Spleen (tissue), 11 donors: ENCODE results near the gene PILRA. TPM values are rescaled to one million over a fixed set of nuclear protein-coding genes. Genes with fewer than 3 reads are reported as not detected.
A peak's percentile ranks its signal among the peaks of the same experiment; 100 is the strongest.

Experiments
- DNase-seq: peaks from one replicate; pipeline ENCODE4 v3.0.0-alpha.2; 2020
- H3K27ac ChIP-seq, 8 donors: fragments of 200-600 bp; sonication (generic) in 7 of 8; 1 replicate in 4 of 8; 2 replicates in 4 of 8; pipeline versions ENCODE4 v1.5.0 to v1.8.0; 2016 to 2021; ENCODE audit warnings: inconsistent platforms in 4 of 8, mild to moderate bottlenecking in 4 of 8, moderate library complexity in 1 of 8
- H3K27me3 ChIP-seq, 7 donors: fragments of 200-600 bp; sonication (generic) in 6 of 7; replicated peaks in 1 of 7; 1 replicate in 4 of 7; 2 replicates in 3 of 7; pipeline versions ENCODE4 v1.5.0 to v1.8.0; 2016 to 2021; ENCODE audit warnings: inconsistent platforms in 3 of 7, mild to moderate bottlenecking in 1 of 7
- H3K36me3 ChIP-seq, 6 donors: fragments of 200-600 bp; sonication (generic) in 5 of 6; 1 replicate in 4 of 6; 2 replicates in 2 of 6; pipeline versions ENCODE4 v1.5.0 to v1.8.0; 2016 to 2021; ENCODE audit warnings: inconsistent platforms in 2 of 6
- H3K4me1 ChIP-seq, 6 donors: fragments of 200-600 bp; sonication (generic) in 5 of 6; 1 replicate in 3 of 6; 2 replicates in 3 of 6; pipeline versions ENCODE4 v1.5.0 to v1.8.0; 2016 to 2021; ENCODE audit warnings: inconsistent platforms in 3 of 6
- H3K4me3 ChIP-seq, 8 donors: fragments of 200-600 bp; sonication (generic) in 7 of 8; 1 replicate in 4 of 8; 2 replicates in 4 of 8; pipeline versions ENCODE4 v1.5.0 to v1.8.0; 2016 to 2021; ENCODE audit warnings: inconsistent platforms in 4 of 8, mild to moderate bottlenecking in 4 of 8, moderate library complexity in 2 of 8
- H3K9me3 ChIP-seq, 8 donors: fragments of 200-600 bp; sonication (generic) in 7 of 8; 1 replicate in 4 of 8; 2 replicates in 4 of 8; pipeline versions ENCODE4 v1.5.0 to v1.8.0; 2016 to 2021; ENCODE audit warnings: inconsistent platforms in 4 of 8
- POLR2A ChIP-seq, 3 donors: fragments of 450-650 bp; IDR thresholded peaks; one replicate each; pipeline ENCODE4 v1.5.1; 2017; ENCODE audit warnings: antibody characterized with exemption in 3 of 3, mild to moderate bottlenecking in 1 of 3
- POLR2AphosphoS5 ChIP-seq, 3 donors: sonication (generic); formaldehyde crosslinking; IDR thresholded peaks; one replicate each; pipeline ENCODE4 v1.5.1; 2017; ENCODE audit warnings: antibody characterized with exemption in 3 of 3
- WGBS, 5 donors: extraction: QIAGEN DNeasy Blood & Tissue Kit in 3 of 5; methylation state at CpG; one replicate each; pipeline versions ENCODE4 v1.1.5 to v1.1.7; 2013 to 2018; 5-methylcytosine and 5-hydroxymethylcytosine counted together
- intact Hi-C: fragments of 100-400 bp; cut with DNase I; formaldehyde crosslinking; loops from one replicate; pipeline ENCODE4 v1.15.0; 2023; ENCODE audit warnings: low total_unique reads
- polyA plus RNA-seq, 3 donors: library from polyadenylated mRNA; stranded (reverse); fragments of 200-250 nt; gene quantifications; one replicate each; pipeline ENCODE4 v1.2.1, GENCODE V29; 2013
- total RNA-seq, 7 donors: library from RNA; depleted of rRNA in 3 of 7; stranded (reverse); fragments of >200 nt in 3 of 7; fragmentation: NEBNext Ultra II Directional in 4 of 7; extraction: Animal tissue kit (Norgen Biotek cat#: 25700) in 4 of 7; gene quantifications; one replicate each; pipeline versions ENCODE4 v1.1.0 to v1.2.1, GENCODE V29; 2016 to 2021
- TF ChIP-seq, protein P1 (sequence below), 11 experiments: fragments of 200-600 bp in 7 of 11; fragments of 450-650 bp in 4 of 11; sonication (generic) in 4 of 11; IDR thresholded peaks in 8 of 11; conservative IDR thresholded peaks in 3 of 11; 1 replicate in 7 of 11; 2 replicates in 4 of 11; pipeline versions ENCODE4 v1.4.0 to v1.8.0; 2016 to 2021; ENCODE audit warnings: antibody characterized with exemption in 11 of 11, inconsistent platforms in 4 of 11, mild to moderate bottlenecking in 1 of 11
- donor health status: healthy with polysubstance abuse.
- donor health status: DM: no; HTN: no; CAD: no; lungs with moderate emphysema.
- donor health status: DM: no; HTN: no; CAD: no.
- donor health status: Bipolar disorder and iron deficiency.
- donor health status: healthy.
- donor health status: DM: no; HTN: no; CAD: no.
- donor health status: DM: yes; HTN: yes; CAD: no.

The PILRA gene
- total and polyA plus RNA-seq, 10 donors = 5.8 to 61.1 (median 25.8) TPM

- TF ChIP-seq POLR2AphosphoS5 (IDR thresholded peaks at IDR 0.05) (no peak), POLR2A (IDR thresholded peaks at IDR 0.05) (no peak)
- TF ChIP-seq, protein P1, sequence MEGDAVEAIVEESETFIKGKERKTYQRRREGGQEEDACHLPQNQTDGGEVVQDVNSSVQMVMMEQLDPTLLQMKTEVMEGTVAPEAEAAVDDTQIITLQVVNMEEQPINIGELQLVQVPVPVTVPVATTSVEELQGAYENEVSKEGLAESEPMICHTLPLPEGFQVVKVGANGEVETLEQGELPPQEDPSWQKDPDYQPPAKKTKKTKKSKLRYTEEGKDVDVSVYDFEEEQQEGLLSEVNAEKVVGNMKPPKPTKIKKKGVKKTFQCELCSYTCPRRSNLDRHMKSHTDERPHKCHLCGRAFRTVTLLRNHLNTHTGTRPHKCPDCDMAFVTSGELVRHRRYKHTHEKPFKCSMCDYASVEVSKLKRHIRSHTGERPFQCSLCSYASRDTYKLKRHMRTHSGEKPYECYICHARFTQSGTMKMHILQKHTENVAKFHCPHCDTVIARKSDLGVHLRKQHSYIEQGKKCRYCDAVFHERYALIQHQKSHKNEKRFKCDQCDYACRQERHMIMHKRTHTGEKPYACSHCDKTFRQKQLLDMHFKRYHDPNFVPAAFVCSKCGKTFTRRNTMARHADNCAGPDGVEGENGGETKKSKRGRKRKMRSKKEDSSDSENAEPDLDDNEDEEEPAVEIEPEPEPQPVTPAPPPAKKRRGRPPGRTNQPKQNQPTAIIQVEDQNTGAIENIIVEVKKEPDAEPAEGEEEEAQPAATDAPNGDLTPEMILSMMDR (IDR thresholded peaks at IDR 0.05 in 8 of 11, conservative IDR thresholded peaks at IDR 0.05 in 3 of 11) = no peak
- no peak overlapping the region for H3K27ac ChIP-seq
- no peaks in the 10 kb centered on the region for H3K27me3 ChIP-seq
- no peak overlapping the region for H3K4me3 ChIP-seq
- intact Hi-C loops = no loop called here
- peaks cover 0 to 5% (median 0%) of the 10 kb centered on the region in 6 donors for H3K36me3 ChIP-seq
- no peaks in the 10 kb centered on the region for H3K9me3 ChIP-seq
- no peak for DNase-seq
- 55 to 77% (median 69%) methylated on average over 6 of the region's 6 CpGs for WGBS, 5 donors
- peaks cover 0 to 20% (median 8%) of the 10 kb centered on the region in 6 donors for H3K4me1 ChIP-seq
These were observed 50.0 kb downstream of the PILRA start for GRCh38 chr7:100423315-100423714.

DNA sequence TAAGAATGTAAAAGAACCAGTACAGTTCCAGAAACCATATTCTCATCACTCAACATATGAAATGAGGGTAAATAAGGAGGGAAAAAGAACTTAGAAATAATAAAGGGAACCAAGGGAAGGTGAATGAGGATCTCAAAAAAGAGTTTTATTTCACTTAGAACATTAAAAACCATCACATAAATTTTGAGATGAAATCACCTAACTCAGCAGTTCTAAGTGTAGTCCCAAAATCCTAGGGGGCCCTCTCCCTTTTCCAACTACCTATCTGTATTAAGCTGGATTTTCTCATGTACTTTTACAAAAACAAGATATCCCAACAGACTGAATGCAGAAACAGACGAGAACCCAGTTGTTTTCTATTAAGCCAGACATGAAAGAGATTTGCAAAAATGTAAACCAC, 52.1 kb downstream of the PILRA start:
- intact Hi-C loops = no loop called here
- Histone ChIP-seq H3K36me3 (peaks cover 0 to 5% (median 0%) of the 10 kb centered on the region in 6 donors), H3K27me3 (no peaks in the 10 kb centered on the region), H3K4me1 (peaks cover 0 to 23% (median 8%) of the 10 kb centered on the region in 6 donors), H3K27ac (no peak overlapping the region), H3K4me3 (no peak overlapping the region), H3K9me3 (no peaks in the 10 kb centered on the region)
- no peak for DNase-seq
- TF ChIP-seq, protein P1 (IDR thresholded peaks at IDR 0.05 in 8 of 11, conservative IDR thresholded peaks at IDR 0.05 in 3 of 11) = no peak
- TF ChIP-seq POLR2A (IDR thresholded peaks at IDR 0.05) = no peak
- TF ChIP-seq POLR2AphosphoS5 (IDR thresholded peaks at IDR 0.05) = no peak
- WGBS, 5 donors = 54 to 91% (median 87%) methylated on average over 1 of the region's 1 CpG

GRCh38 chr7:100426516-100426915, 53.2 kb downstream of the PILRA start:
- TF ChIP-seq, protein P1 (IDR thresholded peaks at IDR 0.05 in 8 of 11, conservative IDR thresholded peaks at IDR 0.05 in 3 of 11) = no peak
- TF ChIP-seq POLR2A (IDR thresholded peaks at IDR 0.05) (no peak), POLR2AphosphoS5 (IDR thresholded peaks at IDR 0.05) (no peak)
- Histone ChIP-seq H3K9me3 (no peaks in the 10 kb centered on the region), H3K27me3 (no peaks in the 10 kb centered on the region), H3K4me3 (no peak overlapping the region), H3K4me1 (peaks cover 10 to 34% (median 20%) of the 10 kb centered on the region in 6 donors), H3K36me3 (peaks cover 0 to 12% (median 0%) of the 10 kb centered on the region in 6 donors), H3K27ac (no peak overlapping the region)
- intact Hi-C loops = no loop called here
- DNase-seq = no peak

GRCh38 chr7:100427762-100428198, 54.5 kb downstream of the PILRA start:
- H3K9me3 ChIP-seq = no peaks in the 10 kb centered on the region
- intact Hi-C loops = no loop called here
- H3K27ac ChIP-seq = peak overlapping the region; percentile 99 to 100 (median 100)
- no peak for DNase-seq
- peak overlapping the region in 6 of 8 donors; percentile 38 to 97 (median 79) for H3K4me3 ChIP-seq
- 51 to 57% (median 56%) methylated on average over 16 of the region's 16 CpGs for WGBS, 5 donors
- no peak for TF ChIP-seq POLR2A (IDR thresholded peaks at IDR 0.05)
- TF ChIP-seq, protein P1 (IDR thresholded peaks at IDR 0.05 in 8 of 11, conservative IDR thresholded peaks at IDR 0.05 in 3 of 11) = peak in 1 of 11 experiments; percentile 3
- H3K4me1 ChIP-seq = peaks cover 23 to 47% (median 32%) of the 10 kb centered on the region in 6 donors
- H3K27me3 ChIP-seq = no peaks in the 10 kb centered on the region
- peaks cover 0 to 21% (median 3%) of the 10 kb centered on the region in 6 donors for H3K36me3 ChIP-seq
